ENCODE results near the gene CRAT. TPM values are rescaled to one million over a fixed set of nuclear protein-coding genes. Genes with fewer than 3 reads are reported as not detected.
"Not testable (repeated sequence)": the region's sequence is repeated elsewhere in the genome, so short reads cannot be mapped to it uniquely, and the experiment has no call there.

CRAT gene
- total RNA-seq, 2 donors from 2014 or later, result 62.3 to 78.3 TPM

DNA sequence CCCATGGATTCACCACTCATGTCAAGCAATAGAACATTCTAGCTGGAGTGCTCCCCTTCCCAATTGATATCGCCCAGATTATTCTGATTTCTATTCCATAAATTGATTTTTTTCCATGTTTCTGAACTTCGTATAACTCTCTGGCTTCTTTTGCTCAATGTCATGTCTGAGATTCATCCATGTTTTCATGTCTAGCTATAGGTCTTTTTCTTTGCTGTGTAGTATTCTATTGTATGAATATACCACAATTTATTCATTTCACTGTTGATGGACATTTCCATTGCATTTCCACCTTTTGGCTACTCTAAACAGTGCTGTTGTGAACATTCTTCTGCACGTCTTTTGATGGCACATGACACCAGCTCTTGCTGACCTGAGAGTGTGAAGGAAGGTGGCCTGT lies 20.2 kb upstream of the CRAT start:
- Histone ChIP-seq H3K9ac (ENCODE audit: low read depth in 2 of 2, low read length in 2 of 2) (no peak overlapping the region), H3K36me3 (no peaks in the 10 kb centered on the region), H3K27me3 (no peaks in the 10 kb centered on the region), H3K4me3 (no peak overlapping the region), H3K9me3 (no peaks in the 10 kb centered on the region), H3K4me1 (no peaks in the 10 kb centered on the region), H3K27ac (no peak overlapping the region)
- intact Hi-C loops (cut with DNase I), result no loop called here
- DNase-seq, result no peak
- TF ChIP-seq, protein P1, sequence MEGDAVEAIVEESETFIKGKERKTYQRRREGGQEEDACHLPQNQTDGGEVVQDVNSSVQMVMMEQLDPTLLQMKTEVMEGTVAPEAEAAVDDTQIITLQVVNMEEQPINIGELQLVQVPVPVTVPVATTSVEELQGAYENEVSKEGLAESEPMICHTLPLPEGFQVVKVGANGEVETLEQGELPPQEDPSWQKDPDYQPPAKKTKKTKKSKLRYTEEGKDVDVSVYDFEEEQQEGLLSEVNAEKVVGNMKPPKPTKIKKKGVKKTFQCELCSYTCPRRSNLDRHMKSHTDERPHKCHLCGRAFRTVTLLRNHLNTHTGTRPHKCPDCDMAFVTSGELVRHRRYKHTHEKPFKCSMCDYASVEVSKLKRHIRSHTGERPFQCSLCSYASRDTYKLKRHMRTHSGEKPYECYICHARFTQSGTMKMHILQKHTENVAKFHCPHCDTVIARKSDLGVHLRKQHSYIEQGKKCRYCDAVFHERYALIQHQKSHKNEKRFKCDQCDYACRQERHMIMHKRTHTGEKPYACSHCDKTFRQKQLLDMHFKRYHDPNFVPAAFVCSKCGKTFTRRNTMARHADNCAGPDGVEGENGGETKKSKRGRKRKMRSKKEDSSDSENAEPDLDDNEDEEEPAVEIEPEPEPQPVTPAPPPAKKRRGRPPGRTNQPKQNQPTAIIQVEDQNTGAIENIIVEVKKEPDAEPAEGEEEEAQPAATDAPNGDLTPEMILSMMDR (IDR thresholded peaks at IDR 0.05), result no peak

GRCh38 chr9:129130271-129130670 lies 19.7 kb upstream of the CRAT start:
- DNase-seq; H3K27ac ChIP-seq; H3K4me1 ChIP-seq; intact Hi-C loops (cut with DNase I); H3K36me3 ChIP-seq; H3K9me3 ChIP-seq; H3K4me3 ChIP-seq; H3K9ac ChIP-seq (ENCODE audit: low read depth in 2 of 2, low read length in 2 of 2); H3K27me3 ChIP-seq: not testable (repeated sequence)

DNA sequence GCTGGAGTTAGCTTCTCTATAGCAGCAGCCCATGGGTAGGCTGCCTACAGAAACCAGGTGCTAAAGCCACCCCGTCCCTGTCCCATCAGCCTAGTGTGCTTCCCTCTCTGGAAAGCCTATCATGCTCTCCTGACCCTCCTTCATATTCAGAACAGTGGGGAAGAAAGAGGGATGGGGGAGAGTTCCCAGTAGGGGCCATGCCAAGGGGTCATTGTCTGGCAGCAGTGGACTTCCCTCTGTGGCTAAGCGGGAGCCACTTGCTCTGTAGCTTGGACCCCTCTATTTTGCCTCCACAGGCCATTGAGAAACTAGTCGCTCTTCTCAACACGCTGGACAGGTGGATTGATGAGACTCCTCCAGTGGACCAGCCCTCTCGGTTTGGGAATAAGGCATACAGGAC lies 18.1 kb upstream of the CRAT start:
- Histone ChIP-seq H3K36me3 (no peaks in the 10 kb centered on the region), H3K27me3 (no peaks in the 10 kb centered on the region), H3K9me3 (no peaks in the 10 kb centered on the region), H3K9ac (ENCODE audit: low read depth in 2 of 2, low read length in 2 of 2) (no peak overlapping the region), H3K27ac (no peak overlapping the region), H3K4me1 (no peaks in the 10 kb centered on the region), H3K4me3 (no peak overlapping the region)
- TF ChIP-seq, protein P1 (IDR thresholded peaks at IDR 0.05), result no peak
- intact Hi-C loops (cut with DNase I), result no loop called here
- no peak for DNase-seq

DNA sequence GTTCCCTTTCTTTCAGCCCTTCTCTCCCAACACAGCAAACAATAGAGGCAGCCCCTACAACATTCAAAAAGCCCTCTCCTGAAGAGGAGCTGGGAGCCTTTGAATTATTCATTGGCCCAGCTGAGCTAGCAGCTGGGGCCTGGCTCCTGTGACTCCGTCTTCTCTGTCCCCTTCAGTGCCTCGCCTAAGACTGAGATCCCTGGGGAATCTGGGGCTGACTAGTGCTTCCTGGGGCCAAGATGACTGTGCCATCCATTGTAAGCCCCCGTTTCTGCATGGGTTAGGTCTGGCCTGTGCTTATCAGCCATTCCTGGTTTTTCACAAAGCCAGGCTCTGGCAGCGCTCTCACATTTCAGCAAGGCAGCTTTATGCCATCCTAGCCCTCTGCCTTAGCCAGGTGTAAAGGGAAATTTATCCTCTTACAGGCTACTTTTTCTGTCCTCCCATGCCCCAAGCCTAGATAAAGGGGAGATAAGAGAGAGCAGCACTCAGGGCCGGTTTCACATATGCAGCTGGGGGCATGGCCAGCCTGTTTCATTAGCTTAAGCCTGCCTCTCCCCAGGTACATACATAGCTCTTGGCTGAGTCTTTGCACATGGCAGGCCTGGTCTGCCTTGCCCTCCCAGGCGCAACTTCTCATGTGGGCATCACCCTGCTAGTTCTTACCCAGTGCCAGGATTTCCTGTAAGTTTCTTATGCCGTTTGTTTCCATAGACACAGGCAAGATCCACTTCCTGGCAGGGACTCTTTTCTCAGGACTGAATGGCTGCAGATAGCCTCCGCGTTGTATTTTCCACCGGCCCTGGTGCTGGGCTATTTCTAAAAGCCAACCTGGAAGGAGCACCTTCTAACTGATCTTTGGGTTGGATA lies 16.4 kb upstream of the CRAT start:
- DNase-seq, result no peak

DNA sequence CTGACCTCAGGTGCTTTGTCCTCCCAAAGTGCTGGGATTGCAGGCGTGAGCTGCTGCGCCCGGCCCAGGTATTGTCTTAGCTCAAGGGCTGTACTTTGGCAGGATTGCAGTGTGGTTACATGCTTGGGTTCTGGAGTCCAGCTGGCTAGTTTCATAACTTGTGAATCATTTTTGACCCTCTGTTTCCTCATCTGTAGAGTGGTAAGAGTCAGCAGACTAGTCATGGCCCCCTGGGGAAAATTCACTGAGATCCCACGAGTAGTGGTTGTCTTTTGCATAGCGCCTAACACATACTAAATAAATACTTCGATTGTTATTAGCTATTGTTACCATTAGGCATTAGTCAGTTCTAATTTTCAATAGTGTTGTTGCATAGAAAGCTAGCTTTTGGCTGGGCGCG lies 14.9 kb upstream of the CRAT start:
- Histone ChIP-seq H3K9me3 (no peaks in the 10 kb centered on the region), H3K27ac (no peak overlapping the region), H3K4me3 (no peak overlapping the region), H3K9ac (ENCODE audit: low read depth in 2 of 2, low read length in 2 of 2) (no peak overlapping the region), H3K36me3 (peaks cover 8% of the 10 kb centered on the region), H3K27me3 (no peaks in the 10 kb centered on the region), H3K4me1 (no peaks in the 10 kb centered on the region)
- TF ChIP-seq, protein P1 (IDR thresholded peaks at IDR 0.05), result no peak
- intact Hi-C loops (cut with DNase I), result no loop called here
- DNase-seq, result no peak

More for the DNA sequence above, 16.4 kb upstream of the CRAT start:
- no peaks in the 10 kb centered on the region for H3K9me3 ChIP-seq
- H3K27me3 ChIP-seq, result no peaks in the 10 kb centered on the region
- H3K4me1 ChIP-seq, result no peaks in the 10 kb centered on the region
- intact Hi-C loops (cut with DNase I), result no loop called here
- TF ChIP-seq, protein P1 (IDR thresholded peaks at IDR 0.05), result no peak
- H3K36me3 ChIP-seq, result no peaks in the 10 kb centered on the region
- H3K27ac ChIP-seq, result no peak overlapping the region
- H3K4me3 ChIP-seq, result no peak overlapping the region
- no peak overlapping the region for H3K9ac ChIP-seq (ENCODE audit: low read depth in 2 of 2, low read length in 2 of 2)

- Histone ChIP-seq H3K4me1 (no peaks in the 10 kb centered on the region), H3K27me3 (no peaks in the 10 kb centered on the region), H3K27ac (no peak overlapping the region), H3K36me3 (peaks cover 8% of the 10 kb centered on the region), H3K9me3 (no peaks in the 10 kb centered on the region), H3K4me3 (no peak overlapping the region), H3K9ac (ENCODE audit: low read depth in 2 of 2, low read length in 2 of 2) (no peak overlapping the region)
- TF ChIP-seq, protein P1 (IDR thresholded peaks at IDR 0.05), result no peak
- intact Hi-C loops (cut with DNase I), result no loop called here
- no peak for DNase-seq
Measured at GRCh38 chr9:129124506-129125069, 14.0 kb upstream of the CRAT start.

DNA sequence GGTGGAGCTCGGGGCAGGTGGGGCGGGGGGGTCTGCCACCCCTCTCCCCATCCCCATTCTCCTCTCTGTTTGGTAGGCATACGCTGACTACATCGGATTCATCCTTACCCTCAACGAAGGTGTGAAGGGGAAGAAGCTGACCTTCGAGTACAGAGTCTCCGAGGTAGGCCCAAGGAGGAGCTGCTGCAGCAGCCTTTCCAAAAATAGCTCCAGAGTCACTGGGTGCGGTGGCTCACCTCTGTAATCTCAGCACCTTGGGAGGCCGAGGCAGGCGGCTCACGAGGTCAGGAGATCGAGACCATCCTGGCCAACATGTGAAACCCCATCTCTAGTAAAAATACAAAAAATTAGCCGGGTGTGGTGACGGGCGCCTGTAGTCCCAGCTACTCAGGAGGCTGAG lies 12.4 kb upstream of the CRAT start:
- H3K36me3 ChIP-seq; H3K27me3 ChIP-seq; H3K27ac ChIP-seq; H3K9ac ChIP-seq (ENCODE audit: low read depth in 2 of 2, low read length in 2 of 2); H3K9me3 ChIP-seq; H3K4me1 ChIP-seq; H3K4me3 ChIP-seq; DNase-seq; intact Hi-C loops (cut with DNase I): not testable (repeated sequence)

All from colonic mucosa (tissue), 4 donors.